HCT116 (cell line): ENCODE data around the gene ITIH5.

Source experiments
- ATF3 ChIP-seq: IDR thresholded peaks from 2 replicates; pipeline ENCODE4 v1.6.1; 2012
- CEBPB ChIP-seq: IDR thresholded peaks from 2 replicates; pipeline ENCODE4 v1.6.1; 2012; ENCODE audit warnings: low read depth
- CTCF ChIP-seq, 3 experiments: fragments of 200-600 bp in 1 of 3; sonication (generic) in 1 of 3; IDR thresholded peaks in 2 of 3; conservative IDR thresholded peaks in 1 of 3; 2 replicates each; pipeline ENCODE4 v1.5.1; 2012 to 2017; ENCODE audit warnings: low read depth in 2 of 3, low read length in 2 of 3, antibody characterized with exemption in 1 of 3, borderline replicate concordance in 1 of 3, control low read depth in 1 of 3, mild to moderate bottlenecking in 1 of 3, mixed read lengths in 1 of 3, mixed run types in 1 of 3, moderate library complexity in 1 of 3; ENCODE audit not compliant: insufficient read depth in 1 of 3
- EZH2 ChIP-seq: fragments of 200-600 bp; sonication (generic); IDR thresholded peaks from 2 replicates; pipeline ENCODE4 v1.6.1; 2017; ENCODE audit warnings: antibody characterized with exemption, mixed run types
- JUND ChIP-seq: IDR thresholded peaks from 2 replicates; pipeline ENCODE4 v1.6.1; 2012
- MAX ChIP-seq: IDR thresholded peaks from 2 replicates; pipeline ENCODE4 v1.6.1; 2012
- POLR2A ChIP-seq: IDR thresholded peaks from 2 replicates; pipeline ENCODE4 v1.7.0; 2011; ENCODE audit warnings: borderline replicate concordance; ENCODE audit not compliant: insufficient read depth, insufficient read length; ENCODE audit errors: extremely low read depth
- POLR2AphosphoS5 ChIP-seq: IDR thresholded peaks from 2 replicates; pipeline ENCODE4 v1.6.1; 2011; ENCODE audit warnings: mild to moderate bottlenecking, low read depth, low read length, moderate library complexity
- RAD21 ChIP-seq: IDR thresholded peaks from 2 replicates; pipeline ENCODE4 v1.6.1; 2012; ENCODE audit warnings: low read depth, mild to moderate bottlenecking
- REST ChIP-seq: IDR thresholded peaks from 2 replicates; pipeline ENCODE4 v1.6.1; 2012; ENCODE audit warnings: low read depth
- SIN3A ChIP-seq: IDR thresholded peaks from 2 replicates; pipeline ENCODE4 v1.6.1; 2012; ENCODE audit warnings: low read depth
- SP1 ChIP-seq: IDR thresholded peaks from 2 replicates; pipeline ENCODE4 v1.6.1; 2012; ENCODE audit warnings: low read depth
- TCF7L2 ChIP-seq: IDR thresholded peaks from 2 replicates; pipeline ENCODE4 v1.7.0; 2011; ENCODE audit warnings: borderline replicate concordance, inconsistent platforms; ENCODE audit not compliant: insufficient read depth, insufficient read length; ENCODE audit errors: extremely low read depth
- ZBTB33 ChIP-seq: IDR thresholded peaks from 2 replicates; pipeline ENCODE4 v1.6.1; 2011; ENCODE audit warnings: mild to moderate bottlenecking, low read length, moderate library complexity; ENCODE audit not compliant: insufficient replicate concordance; ENCODE audit errors: extremely low read depth

GRCh38 chr10:7605565-7606295 lies 61.0 kb downstream of the ITIH5 start:
- TF ChIP-seq ZBTB33 = no peak
- no peak for TF ChIP-seq POLR2A
- no peak for TF ChIP-seq CTCF (IDR thresholded peaks at IDR 0.05 in 2 of 3, conservative IDR thresholded peaks at IDR 0.05 in 1 of 3; ENCODE audit: borderline replicate concordance in 1 of 3, insufficient read depth in 1 of 3, low read depth in 2 of 3, low read length in 2 of 3)
- TF ChIP-seq TCF7L2 = no peak
- no peak for TF ChIP-seq RAD21
- TF ChIP-seq EZH2 = no peak
- TF ChIP-seq REST = no peak
- TF ChIP-seq MAX = no peak
- no peak for TF ChIP-seq SIN3A
- no peak for TF ChIP-seq ATF3
- no peak for TF ChIP-seq POLR2AphosphoS5
- TF ChIP-seq SP1 = no peak
- no peak for TF ChIP-seq JUND
- TF ChIP-seq CEBPB = no peak
